HuH-7 (cell line): Measurements from ENCODE around the gene PRKN.

Experiments
- DNase-seq: peaks from one replicate; pipeline ENCODE4 v3.0.0; 2011; ENCODE audit warnings: low spot score

PRKN gene

DNA sequence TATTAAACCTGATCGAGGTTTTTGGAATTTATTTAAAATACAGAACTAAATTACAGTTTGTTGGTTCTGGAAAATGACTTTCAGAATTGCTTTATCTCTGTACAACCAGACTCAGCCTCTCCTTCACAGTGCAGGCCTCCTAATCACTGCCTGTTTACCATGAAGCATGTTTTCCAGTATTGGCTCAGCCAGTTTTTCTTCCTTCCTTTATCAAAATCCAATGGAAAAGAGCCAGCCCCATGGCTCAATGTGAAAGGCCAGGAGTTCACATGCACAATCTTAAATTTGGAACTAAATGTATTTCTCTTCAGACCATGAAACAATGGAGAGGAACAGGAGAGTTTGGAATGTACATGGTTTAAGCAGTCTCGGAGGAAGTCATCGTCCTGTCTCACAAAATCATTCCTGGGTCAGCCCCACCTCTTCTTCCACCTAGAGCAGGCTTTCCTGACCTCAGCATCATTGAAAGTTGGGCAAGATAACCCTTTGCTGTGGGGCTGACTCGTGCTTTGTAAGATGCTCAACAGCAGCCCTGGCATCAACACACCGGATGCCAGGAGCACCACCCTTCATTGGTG is 772.8 kb downstream of the PRKN start:
- DNase-seq = no peak

DNA sequence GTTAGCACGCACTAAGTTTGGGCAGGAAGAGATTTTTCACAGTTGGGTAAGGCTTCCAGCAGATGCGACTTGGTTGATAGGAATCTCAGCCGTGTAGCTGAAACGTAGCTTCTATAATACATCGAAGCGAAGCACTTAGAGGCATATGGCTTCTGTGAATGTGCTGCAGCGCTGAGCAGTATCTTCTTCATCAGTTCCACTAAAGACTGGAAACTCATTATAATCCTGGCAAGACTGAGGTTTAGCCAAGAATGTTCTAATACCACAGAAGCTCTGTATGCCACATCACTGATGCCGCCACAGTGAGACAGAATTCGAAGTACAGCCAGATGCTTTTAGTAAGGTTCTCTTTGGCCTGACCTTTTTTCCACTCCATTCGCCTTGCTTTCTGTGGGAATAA is 773.5 kb downstream of the PRKN start:
- no peak for DNase-seq

DNA sequence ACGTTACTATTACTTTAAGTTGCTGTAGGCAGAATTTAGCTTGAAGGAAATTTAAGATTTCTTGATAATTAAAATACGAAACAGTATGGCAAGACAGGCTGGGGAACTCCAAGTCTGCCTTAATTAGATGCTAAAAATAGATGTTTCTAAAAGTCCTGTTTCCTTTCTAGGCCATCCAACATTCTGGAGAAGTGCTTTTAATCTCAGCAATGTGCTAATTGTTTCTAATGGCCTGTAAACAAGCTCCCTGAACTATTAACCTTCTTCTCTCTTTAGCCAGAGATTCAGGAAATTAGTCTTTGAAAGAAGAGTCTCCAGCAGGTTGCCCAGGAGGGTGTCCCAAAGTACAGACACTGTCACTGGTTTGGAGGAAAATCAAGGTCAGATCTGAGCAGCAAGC is 776.4 kb downstream of the PRKN start:
- no peak for DNase-seq

DNA sequence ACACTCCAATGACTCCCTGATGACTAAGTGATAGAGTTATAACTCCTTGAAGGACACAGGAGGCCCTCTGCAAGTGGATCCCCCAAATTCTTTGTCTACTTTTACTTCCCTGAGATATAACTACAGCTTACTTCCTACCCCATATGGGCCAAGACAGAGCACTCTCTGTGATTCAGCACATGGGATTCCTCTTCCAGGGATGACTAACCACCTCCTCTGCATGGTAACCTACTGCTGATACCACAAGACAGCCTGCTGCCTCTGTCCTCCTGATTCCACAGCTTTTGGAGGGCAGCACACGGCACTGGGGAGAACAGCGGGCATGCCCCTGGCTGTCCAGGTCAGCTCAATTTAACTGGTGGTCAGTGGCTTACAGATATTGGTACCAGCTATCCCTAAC is 778.0 kb downstream of the PRKN start:
- no peak for DNase-seq

DNA sequence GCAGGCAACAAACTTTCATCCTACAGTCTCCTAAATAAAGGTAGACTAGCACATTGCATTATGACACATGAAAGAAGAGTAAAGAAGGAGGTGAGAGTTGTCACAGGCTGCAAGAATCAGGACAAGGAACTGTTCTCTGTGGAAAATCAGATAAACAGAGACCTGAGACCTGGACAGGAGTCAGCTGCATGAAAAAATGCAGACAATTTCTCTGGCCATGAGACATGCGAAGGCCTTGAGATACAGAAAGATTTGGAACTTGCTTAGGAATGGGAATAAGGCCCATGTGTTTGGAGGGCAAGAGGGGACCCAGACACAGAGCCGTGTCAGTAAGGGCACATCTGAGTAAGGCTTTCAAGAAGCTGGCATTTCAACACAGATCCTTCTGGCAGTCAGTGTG is 779.1 kb downstream of the PRKN start:
- DNase-seq = no peak

DNA sequence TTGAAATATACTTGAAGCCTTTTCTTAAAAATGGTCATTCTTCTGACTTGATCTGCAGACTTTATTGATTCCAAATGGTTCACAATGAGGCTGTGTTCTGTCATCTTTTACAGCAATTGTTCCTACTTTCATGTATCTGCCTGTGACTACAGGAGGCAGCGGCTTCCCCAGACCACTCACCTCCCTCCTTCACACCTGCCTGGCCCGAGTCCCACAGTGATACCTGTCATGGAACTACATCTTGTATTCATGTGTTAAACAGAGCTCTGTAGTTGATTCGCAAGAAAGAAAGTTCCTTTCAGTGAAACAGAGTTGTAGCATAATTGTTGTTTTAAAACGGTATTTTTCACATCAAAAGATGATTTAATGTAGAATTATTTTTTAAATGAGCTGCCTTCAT is 780.2 kb downstream of the PRKN start:
- no peak for DNase-seq

DNA sequence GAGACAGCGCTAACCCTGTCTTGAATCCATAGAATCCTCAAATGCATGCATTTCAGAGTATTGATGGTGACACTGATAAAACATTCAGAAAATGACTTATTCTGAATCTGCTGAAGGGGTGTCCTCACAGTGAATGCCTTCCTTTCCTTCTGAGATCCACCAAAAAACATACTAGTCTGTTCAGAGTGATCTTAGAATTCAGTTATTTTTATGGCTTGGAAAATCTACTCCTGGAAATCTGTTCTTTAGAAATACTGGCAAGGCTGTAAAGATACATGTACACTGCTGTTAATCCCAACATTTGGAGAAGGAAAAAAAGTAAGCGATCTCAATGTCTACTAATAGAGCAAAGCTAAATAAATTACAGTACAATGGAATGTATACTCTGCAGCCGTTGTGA is 781.1 kb downstream of the PRKN start:
- no peak for DNase-seq

DNA sequence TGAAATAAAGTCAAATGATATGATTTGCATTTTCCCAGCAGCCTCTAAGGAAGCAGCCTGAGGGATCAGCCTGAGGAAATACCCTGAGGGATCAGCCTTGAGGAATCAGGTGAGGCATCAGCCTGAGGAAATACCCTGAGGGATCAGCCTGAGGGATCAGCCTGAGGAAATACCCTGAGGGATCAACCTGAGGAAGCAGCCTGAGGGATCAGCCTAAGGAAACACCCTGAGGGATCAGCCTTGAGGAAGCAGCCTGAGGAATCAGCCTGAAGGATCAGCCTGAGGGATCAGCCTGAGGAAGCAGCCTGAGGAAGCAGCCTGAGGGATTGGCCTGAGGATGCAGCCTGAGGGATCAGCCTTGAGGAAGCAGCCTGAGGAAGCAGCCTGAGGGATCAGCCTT is 784.0 kb downstream of the PRKN start:
- DNase-seq = no peak

DNA sequence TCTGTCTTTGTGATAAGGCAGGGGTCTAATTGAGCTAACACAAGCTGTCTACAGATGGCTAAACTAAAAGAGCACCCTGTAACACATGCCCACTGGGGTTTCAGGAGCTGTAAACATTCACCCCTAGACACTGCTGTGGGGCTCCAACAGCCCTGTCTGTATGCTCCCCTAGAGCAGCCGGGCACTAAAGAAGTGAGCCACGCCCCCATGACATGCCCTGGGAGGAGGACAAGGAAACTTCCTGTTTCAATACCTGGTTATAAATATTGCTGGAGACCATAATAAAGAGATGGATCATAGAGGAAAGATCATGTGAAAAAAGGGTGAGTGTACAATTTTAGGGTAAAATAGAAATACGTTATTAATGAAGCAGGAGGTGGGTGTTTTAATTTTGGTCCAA is 786.0 kb downstream of the PRKN start:
- no peak for DNase-seq

DNA sequence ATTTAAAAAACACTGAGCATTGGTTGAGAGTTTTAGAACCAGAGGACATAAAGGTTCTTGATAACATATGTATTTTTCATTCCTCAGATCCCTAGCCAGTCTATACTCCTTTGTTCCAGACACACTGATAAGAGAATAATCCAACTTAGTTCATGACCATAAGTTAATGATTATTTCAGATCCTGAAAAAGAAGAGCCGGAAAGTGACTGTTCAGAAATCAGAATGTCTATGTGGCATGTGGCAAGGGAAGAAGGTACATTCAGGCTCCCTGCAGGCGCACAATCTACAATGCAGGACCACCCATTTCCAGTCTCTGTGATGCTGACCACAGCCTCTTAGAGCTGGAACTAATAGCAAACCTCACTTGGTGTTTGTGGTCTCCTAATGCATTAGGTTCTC is 787.0 kb downstream of the PRKN start:
- DNase-seq = no peak

DNA sequence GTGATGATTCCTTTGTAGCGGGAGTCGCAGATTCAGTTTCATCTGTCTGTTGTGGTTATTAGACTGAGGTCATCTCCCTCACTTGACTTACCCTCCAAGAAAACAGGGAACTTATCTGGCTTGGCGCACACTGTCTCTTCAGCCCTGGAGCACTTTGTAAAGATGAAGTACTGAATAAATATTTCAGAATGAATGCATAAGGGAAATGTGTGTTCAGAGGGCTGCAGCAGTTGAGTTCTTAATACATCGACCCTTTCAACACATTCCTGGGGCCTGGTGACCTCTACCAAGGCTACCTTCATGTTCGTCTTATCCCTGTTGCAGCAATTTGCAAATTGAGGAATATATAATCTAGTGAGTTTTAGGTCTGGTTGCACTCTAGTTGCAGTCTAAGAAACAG is 801.2 kb downstream of the PRKN start:
- DNase-seq = no peak

DNA sequence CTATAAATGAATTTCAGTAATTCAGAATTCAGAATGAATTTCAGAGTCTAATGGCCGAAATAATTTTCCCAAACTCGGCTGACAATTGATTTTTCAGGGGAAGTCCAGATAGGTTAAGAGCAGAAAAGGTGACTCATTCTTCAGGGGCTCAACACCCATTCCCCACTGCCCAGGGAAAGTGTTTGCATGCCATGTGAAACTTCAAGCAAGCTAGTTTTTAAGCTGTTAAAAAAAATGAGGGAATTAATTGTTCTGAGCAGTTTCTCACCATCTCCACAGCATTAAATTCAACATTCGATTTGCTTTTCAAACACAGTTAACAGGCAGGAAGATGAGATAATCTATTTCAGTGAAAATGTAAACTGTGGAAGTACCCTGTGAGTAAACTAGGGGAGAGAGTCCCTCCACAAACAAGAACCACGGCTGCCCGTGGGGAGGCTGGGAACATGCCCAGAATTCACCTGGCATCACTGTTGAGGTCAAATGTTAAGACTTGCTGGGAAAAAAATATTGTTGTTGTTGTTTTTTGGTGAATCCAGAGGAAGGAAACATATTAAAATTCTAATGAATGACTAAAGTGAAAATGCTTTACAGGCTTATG is 803.0 kb downstream of the PRKN start:
- no peak for DNase-seq

DNA sequence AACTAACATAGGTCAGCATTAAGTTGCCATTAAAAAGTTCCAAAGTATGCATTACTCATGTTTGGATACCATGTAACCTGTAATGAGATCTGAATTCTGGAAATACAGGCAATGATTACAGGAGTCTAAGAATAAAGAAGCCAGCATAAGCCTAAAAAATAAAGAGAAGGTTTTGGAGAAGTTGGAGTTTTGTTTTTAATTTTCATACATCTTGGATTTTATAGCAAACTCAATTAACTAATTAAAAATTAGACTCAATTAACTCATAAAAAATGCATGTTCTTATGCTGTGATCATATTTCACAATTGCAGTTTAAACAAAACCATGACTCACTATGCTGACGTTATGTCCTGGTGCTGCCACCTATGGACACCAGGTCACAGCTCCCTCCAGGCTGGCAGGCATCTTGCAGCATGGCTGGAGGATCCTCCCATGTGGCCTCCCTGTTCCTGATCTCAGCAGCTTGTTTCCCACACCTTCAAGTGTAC is 804.9 kb downstream of the PRKN start:
- peak; percentile 51 for DNase-seq

DNA sequence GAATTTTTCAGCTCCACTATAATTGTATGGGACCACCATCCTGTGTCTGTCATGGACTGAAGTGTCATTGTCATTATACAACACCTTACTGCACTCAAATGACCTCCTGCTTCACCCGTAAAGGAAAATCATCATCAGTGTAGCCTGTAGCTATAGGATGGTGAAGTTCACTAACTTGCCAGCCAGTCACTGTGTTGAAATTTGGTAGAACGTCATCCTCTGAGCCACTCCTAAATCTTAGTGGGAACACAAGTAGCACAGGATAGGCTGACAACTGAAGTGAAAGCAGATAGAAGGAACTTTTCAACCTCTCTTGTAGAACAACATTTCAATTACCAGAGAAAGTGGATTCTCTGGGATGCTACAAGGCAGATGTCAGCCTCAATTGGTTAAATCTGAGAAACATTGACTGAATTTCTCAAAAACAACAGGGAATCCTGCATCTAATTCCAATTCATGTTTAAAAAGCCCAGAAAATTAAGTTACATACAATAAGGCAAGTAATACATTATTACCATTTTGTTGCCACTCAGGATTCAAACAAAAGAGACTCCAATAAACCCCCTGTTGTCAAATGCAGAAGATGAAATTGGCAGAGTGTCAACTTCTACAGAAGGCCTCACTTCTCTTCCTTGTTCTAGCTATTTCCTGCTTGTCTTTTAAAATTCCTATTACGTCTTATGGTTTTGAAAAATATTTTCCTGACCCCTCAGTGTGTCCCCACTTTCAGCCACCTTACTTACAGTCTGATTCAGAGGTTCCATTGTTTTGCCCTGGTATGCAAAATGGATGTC is 805.8 kb downstream of the PRKN start:
- DNase-seq = no peak

DNA sequence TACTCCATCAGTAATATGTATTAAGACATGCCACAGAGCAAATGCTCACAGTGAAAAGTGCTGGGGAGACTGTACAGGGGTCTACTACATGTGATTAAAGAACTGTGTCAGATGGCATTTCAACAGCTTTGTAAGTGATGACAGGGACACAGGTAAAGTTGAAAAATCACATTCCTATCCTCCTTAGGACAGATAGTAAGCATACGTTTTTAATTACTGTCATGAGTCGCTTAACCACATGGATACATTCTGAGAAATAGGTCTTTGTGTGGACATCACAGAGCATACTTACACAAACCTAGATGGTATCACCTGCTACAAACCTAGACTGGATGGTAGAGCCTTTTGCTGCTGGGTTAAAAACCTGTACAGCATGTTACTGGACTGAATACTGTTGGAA is 807.9 kb downstream of the PRKN start:
- DNase-seq = no peak

DNA sequence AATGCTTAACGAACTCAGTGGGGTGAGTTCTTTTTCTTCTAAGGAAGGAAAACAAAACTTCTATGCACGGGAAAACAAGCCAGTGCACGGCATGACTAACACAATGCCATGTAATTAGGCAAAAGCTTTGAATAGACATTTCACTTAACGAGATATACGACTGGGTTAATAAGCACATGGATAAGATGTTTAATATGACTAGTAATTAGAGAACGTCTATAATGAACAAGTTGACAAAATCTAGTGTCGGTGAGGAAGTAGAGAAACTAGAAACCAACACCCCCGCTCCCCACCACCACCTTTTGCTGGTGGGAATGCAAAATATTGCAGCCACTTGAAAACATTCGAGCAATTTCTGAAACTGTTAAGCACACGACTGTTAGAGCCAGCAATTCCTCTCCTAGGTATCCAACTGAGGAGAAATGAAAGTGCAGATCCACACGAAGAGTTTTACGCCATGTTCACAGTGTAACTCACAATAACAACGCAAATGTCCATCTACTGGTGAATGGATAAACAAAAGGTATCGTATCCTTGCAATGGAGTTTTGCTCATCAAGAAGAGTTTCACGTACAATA is 808.8 kb downstream of the PRKN start:
- DNase-seq = no peak

DNA sequence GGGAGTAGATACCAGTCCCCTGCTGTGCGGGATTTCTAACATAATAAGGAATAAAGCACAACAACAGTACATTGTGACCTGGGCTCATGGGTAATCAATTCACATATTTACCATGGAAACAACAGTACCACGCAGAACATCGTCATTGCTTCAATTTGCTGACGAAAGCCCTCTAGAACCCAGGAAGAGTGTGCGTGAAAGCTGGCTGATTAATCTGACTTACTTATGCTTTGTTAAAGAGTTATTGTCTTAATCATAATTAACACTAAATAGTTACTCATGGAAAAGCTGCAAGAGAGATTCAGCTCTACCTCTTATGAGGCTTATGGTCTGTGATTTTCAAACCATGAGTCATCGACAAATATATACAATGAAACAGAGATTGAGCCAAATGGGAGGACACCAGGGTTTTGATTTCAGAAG is 809.4 kb downstream of the PRKN start:
- DNase-seq = no peak

DNA sequence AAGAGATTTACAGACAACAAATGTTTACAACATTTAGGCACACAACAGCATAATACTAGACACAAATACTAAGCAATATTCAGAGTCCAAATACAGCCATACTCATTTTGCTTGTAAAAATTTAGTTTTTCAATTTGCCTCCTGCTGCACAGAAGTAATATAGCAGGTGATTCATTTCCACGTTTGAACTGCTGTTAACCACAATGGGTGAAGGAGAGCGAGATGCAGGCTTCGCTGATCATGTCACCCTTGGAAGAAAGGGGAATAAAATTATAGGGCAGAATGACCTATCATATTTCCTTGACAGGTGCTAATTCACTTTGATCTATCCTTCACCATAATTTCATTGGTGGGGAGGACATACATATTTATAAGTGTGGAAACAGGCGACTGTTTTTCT is 809.9 kb downstream of the PRKN start:
- no peak for DNase-seq

DNA sequence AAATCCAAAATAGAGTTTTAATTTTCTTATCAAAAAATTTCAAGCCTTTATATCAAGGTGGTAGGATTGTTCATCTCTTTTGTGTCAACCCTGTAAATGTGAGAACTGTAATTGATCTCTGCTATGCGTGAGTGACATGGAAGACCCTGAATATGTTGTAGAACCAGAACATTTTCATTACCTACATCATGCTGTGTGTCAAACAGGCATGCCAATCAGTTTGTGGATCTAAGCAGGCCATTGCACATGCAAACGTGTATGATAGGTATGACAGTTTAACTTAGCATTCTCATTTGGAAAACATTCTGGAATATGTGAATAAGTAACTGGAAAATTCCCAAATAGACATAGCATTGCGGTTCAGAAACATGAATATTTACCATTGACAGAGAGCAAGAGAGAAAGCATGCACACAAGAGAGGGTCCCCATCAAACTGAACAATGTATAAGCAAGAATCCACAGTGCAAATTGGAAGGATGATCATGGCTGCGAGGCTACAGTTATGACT is 812.1 kb downstream of the PRKN start:
- no peak for DNase-seq

DNA sequence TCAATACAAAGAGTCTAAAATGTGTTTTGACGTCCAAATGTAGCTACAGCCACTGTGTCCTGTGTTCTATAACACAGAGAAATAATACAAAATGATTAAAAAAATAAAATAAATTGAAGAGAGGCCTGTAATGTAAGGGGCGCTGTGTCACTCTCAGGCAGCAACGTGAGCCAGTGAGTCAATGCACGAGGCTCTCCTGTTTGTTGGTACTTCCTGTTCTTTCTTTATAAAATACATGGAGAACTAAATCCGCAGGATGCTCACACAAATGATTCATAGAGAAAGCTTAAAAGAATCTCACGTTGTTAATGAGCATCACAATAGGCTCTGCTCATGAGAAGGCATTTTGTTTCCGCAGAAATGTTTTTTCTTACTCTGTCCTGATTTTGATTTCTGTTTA is 818.7 kb downstream of the PRKN start:
- DNase-seq = no peak

DNA sequence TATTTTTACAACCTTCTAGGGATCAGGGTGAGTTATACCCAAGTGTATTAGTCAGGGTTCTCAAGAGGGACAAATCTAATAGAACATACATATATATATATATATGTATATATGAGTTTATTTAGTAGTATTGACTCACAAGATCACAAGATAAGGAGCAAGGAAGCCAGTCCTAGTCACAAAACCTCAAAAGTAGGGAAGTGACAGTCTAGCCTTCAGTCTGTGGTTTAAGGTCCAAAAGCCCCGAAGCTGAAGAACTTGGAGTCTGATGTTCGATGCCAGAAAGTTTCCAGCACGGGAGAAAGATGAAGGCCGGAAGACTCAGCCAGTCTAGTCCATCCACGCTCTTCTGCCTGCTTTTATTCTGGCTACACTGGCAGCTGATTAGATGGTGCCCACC is 821.0 kb downstream of the PRKN start:
- no peak for DNase-seq

DNA sequence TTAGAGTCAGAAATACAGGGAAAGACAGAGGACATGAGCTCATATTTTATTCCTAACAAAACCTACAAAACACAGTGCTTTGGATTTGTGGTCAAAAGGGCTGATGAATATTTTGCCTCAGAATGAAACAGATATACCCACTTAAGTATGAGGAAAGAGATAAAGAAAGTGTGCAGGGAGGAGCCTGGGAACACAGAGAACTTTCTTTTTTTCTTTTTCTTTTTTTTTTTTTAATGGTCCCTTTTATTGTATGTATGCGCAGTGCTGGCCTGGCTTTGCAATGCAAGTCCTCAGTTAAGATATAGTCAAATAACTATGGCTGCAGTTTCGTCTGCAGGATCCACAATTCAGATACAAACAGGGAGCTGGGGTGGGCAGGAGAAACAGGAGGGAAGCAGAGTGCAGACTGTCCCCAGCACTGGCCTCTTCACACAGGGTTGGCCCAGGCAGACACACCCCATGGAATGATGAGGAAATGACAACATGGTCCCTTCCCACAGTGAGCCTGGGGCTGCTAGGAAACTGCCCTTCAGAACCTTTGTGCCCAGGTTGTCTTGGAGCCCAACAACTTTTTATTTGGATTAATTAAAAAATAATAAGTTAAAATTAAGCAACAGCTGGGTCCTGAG is 823.9 kb downstream of the PRKN start:
- no peak for DNase-seq
